ENCODE measurements around the gene KRT6B.
"Not testable (repeated sequence)": the region's sequence is repeated elsewhere in the genome, so short reads cannot be mapped to it uniquely, and the experiment has no call there.

KRT6B gene

GRCh38 chr12:52452101-52452500 is at the start of gene KRT6B:
KRT6B (minus strand) TSS chr12:52452146; CDS start chr12:52452078, 68 bp downstream.
- DNase-seq (ENCODE audit: low read depth in 2 of 3, low spot score in 1 of 3) = no peak

GRCh38 chr12:52501490-52501889 is 49.5 kb upstream of the KRT6B start:
- no peak for DNase-seq (ENCODE audit: low read depth in 2 of 3, low spot score in 1 of 3)

GRCh38 chr12:52500574-52500973 is 48.6 kb upstream of the KRT6B start:
- DNase-seq (ENCODE audit: low read depth in 2 of 3, low spot score in 1 of 3) = not testable (repeated sequence)

GRCh38 chr12:52499806-52500560 is 48.0 kb upstream of the KRT6B start:
- no peak for DNase-seq (ENCODE audit: low read depth in 2 of 3, low spot score in 1 of 3)

- DNase-seq (ENCODE audit: low read depth in 2 of 3, low spot score in 1 of 3) = no peak
Observed at GRCh38 chr12:52498946-52499345, 47.0 kb upstream of the KRT6B start.

- no peak for DNase-seq (ENCODE audit: low read depth in 2 of 3, low spot score in 1 of 3)
Observed at GRCh38 chr12:52497975-52498374, 46.0 kb upstream of the KRT6B start.

- no peak for DNase-seq (ENCODE audit: low read depth in 2 of 3, low spot score in 1 of 3)
Observed at GRCh38 chr12:52496590-52497071, 44.7 kb upstream of the KRT6B start.

GRCh38 chr12:52496054-52496453 is 44.1 kb upstream of the KRT6B start:
- no peak for DNase-seq (ENCODE audit: low read depth in 2 of 3, low spot score in 1 of 3)

- no peak for DNase-seq (ENCODE audit: low read depth in 2 of 3, low spot score in 1 of 3)
Observed at GRCh38 chr12:52495389-52495788, 43.4 kb upstream of the KRT6B start.

GRCh38 chr12:52494518-52494917 is 42.6 kb upstream of the KRT6B start:
- DNase-seq (ENCODE audit: low read depth in 2 of 3, low spot score in 1 of 3) = no peak

GRCh38 chr12:52494100-52494499 is 42.2 kb upstream of the KRT6B start:
- DNase-seq (ENCODE audit: low read depth in 2 of 3, low spot score in 1 of 3) = no peak

GRCh38 chr12:52493172-52493571 is 41.2 kb upstream of the KRT6B start, which contains the start of gene KRT6A:
KRT6A (minus strand) TSS chr12:52493257; CDS start chr12:52493188, 69 bp downstream.
- DNase-seq (ENCODE audit: low read depth in 2 of 3, low spot score in 1 of 3) = no peak

- DNase-seq (ENCODE audit: low read depth in 2 of 3, low spot score in 1 of 3) = not testable (repeated sequence)
Observed at GRCh38 chr12:52492405-52492804, 40.5 kb upstream of the KRT6B start.

GRCh38 chr12:52491495-52491894 is 39.5 kb upstream of the KRT6B start:
- DNase-seq (ENCODE audit: low read depth in 2 of 3, low spot score in 1 of 3) = not testable (repeated sequence)

- DNase-seq (ENCODE audit: low read depth in 2 of 3, low spot score in 1 of 3) = no peak
Observed at GRCh38 chr12:52488736-52489135, 36.8 kb upstream of the KRT6B start.

- DNase-seq (ENCODE audit: low read depth in 2 of 3, low spot score in 1 of 3) = not testable (repeated sequence)
Observed at GRCh38 chr12:52487744-52488443, 35.9 kb upstream of the KRT6B start.

- no peak for DNase-seq (ENCODE audit: low read depth in 2 of 3, low spot score in 1 of 3)
Observed at GRCh38 chr12:52487211-52487610, 35.3 kb upstream of the KRT6B start.

GRCh38 chr12:52486166-52487105 is 34.5 kb upstream of the KRT6B start:
- DNase-seq (ENCODE audit: low read depth in 2 of 3, low spot score in 1 of 3) = no peak

- DNase-seq (ENCODE audit: low read depth in 2 of 3, low spot score in 1 of 3) = no peak
Observed at GRCh38 chr12:52480073-52480472, 28.1 kb upstream of the KRT6B start.

- no peak for DNase-seq (ENCODE audit: low read depth in 2 of 3, low spot score in 1 of 3)
Observed at GRCh38 chr12:52477651-52478050, 25.7 kb upstream of the KRT6B start.

GRCh38 chr12:52474212-52474611 is 22.3 kb upstream of the KRT6B start:
- no peak for DNase-seq (ENCODE audit: low read depth in 2 of 3, low spot score in 1 of 3)

All from stimulated activated CD4-positive, alpha-beta T cell treated with anti-CD3 and anti-CD28 coated beads, Interleukin-12 subunit alpha, Interleukin-12 subunit beta, amount 100 ng/mL, for 48 hours (primary cell).